Spinal cord (tissue), 10 donors: ENCODE data around the gene TLCD4. TPM values are rescaled to one million over a fixed set of nuclear protein-coding genes. Genes with fewer than 3 reads are reported as not detected.

Source experiments
- DNase-seq, 6 donors: peaks; one replicate each; pipeline versions ENCODE4 v3.0.0 to v3.0.0-alpha.2; 2013 to 2015; ENCODE audit warnings: low spot score in 6 of 6, low read depth in 4 of 6
- H3K27ac ChIP-seq: one replicate; pipeline ENCODE4 v1.5.1; 2013; ENCODE audit warnings: low read depth, low read length, control low read depth
- H3K27me3 ChIP-seq: one replicate; pipeline ENCODE4 v1.6.1; 2013; ENCODE audit warnings: low read length; ENCODE audit not compliant: control insufficient read depth, insufficient read depth
- H3K36me3 ChIP-seq: one replicate; pipeline ENCODE4 v1.6.1; 2013; ENCODE audit warnings: low read length; ENCODE audit not compliant: control insufficient read depth, insufficient read depth
- H3K4me1 ChIP-seq: one replicate; pipeline ENCODE4 v1.6.1; 2013; ENCODE audit warnings: low read length; ENCODE audit not compliant: control insufficient read depth, insufficient read depth
- H3K4me3 ChIP-seq: one replicate; pipeline ENCODE4 v1.5.1; 2013; ENCODE audit warnings: low read depth, low read length, control low read depth
- H3K9me3 ChIP-seq: one replicate; pipeline ENCODE4 v1.6.1; 2013; ENCODE audit warnings: low read length; ENCODE audit not compliant: control insufficient read depth, insufficient read depth
- WGBS: methylation state at CpG from one replicate; pipeline ENCODE4 v1.1.5; 2013; ENCODE audit warnings: missing lambda C conversion rate; ENCODE audit not compliant: insufficient coverage; 5-methylcytosine and 5-hydroxymethylcytosine counted together
- long read RNA-seq, 4 donors: transcript quantifications; one replicate each; lab custom pipeline, GENCODE V29; 2026
- polyA plus RNA-seq, 2 donors: library from polyadenylated mRNA; unstranded; fragments of 120-200 nt; gene quantifications; one replicate each; pipeline ENCODE4 v1.2.1, GENCODE V29; 2013; ENCODE audit not compliant: insufficient read length in 2 of 2
- total RNA-seq, 2 donors: library from RNA; depleted of rRNA in 1 of 2; stranded (reverse); fragments of 120-200 nt in 1 of 2; fragments of >200 nt in 1 of 2; gene quantifications; one replicate each; pipeline versions ENCODE4 v1.2.3 to v1.2.4, GENCODE V29; 2013 to 2014
- donor health status: healthy.

Gene TLCD4, protein sequence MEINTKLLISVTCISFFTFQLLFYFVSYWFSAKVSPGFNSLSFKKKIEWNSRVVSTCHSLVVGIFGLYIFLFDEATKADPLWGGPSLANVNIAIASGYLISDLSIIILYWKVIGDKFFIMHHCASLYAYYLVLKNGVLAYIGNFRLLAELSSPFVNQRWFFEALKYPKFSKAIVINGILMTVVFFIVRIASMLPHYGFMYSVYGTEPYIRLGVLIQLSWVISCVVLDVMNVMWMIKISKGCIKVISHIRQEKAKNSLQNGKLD
- total RNA-seq (10 to 100 TPM in 1 of 2 donors, 1 to 10 TPM in 1; 3.9 to 29.8 TPM), polyA plus RNA-seq (1 to 10 TPM; 6.2 to 9.6 TPM)
- long read RNA-seq, donor 1, full-length matches to known transcripts: 4 of 4 reads
- long read RNA-seq, donor 1, partial matches to known transcripts: 0 of 4 reads
- long read RNA-seq, donor 1, other reads (novel, unspliced or antisense): 0 of 4 reads
- long read RNA-seq, donor 2, full-length matches to known transcripts: 2 of 2 reads
- long read RNA-seq, donor 2, partial matches to known transcripts: 0 of 2 reads
- long read RNA-seq, donor 2, other reads (novel, unspliced or antisense): 0 of 2 reads
- long read RNA-seq, donor 3, full-length matches to known transcripts: 3 of 3 reads
- long read RNA-seq, donor 3, partial matches to known transcripts: 0 of 3 reads
- long read RNA-seq, donor 3, other reads (novel, unspliced or antisense): 0 of 3 reads
- long read RNA-seq, donor 4, full-length matches to known transcripts: 1 of 1 reads
- long read RNA-seq, donor 4, partial matches to known transcripts: 0 of 1 reads
- long read RNA-seq, donor 4, other reads (novel, unspliced or antisense): 0 of 1 reads

DNA sequence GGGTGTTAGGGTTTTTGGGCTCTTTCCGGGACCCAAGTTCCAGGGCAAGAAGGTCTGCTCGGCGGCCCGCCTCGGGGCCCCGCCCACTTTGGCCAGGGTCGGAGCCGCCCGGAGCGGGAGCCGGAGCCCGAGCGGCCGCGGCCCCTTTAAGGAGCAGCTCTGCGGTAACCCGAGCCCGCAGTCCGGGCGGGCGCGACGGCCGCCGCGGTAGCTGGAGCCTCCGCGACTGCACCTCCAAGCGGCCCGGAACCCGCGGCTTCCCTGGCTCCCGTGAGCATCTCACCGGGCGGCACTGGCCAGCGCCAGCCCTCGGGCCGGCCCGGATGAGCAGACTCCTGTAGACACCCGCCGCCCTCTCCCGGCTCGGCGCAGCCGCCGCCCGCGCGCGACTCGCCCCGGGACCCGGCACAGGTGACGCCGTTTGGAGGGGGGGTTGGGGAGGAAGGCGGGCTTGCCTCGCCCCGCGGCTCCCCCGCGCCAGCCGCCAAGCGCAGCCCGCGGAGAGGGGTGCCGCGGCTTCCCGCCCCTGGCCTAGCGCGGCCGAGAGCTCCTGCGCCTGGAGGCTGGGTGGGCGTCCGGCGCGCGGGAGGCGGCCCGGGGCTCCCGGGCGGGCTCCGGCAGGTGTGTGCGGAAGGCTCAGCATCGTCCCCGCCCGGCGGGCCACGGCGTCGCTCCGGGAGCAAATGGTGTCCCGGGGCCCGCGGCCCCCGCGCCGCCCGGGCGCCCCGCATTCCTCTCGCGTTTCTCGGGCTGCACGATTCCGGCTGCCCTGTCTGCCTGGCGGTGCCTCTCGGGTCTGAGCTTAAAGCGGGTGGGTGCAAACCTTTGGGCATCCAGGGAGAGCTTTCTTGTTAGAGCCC lies at the start of gene TLCD4:
TSS of gene TLCD4 (plus strand) at position 149 of the 860 bp plus-strand sequence. CDS start 26,547 bp downstream, outside the sequence.
- H3K4me1 ChIP-seq: peaks cover 5% of the 10 kb centered on the region
- H3K4me3 ChIP-seq: peak within 1 kb of the TSS; percentile 68
- H3K27me3 ChIP-seq: no peaks in the 10 kb centered on the region
- H3K27ac ChIP-seq: no peak within 1 kb of the TSS
- under 1% methylated on average over 108 of the region's 108 CpGs for WGBS
- H3K36me3 ChIP-seq: no peaks in the 10 kb centered on the region
- no peaks in the 10 kb centered on the region for H3K9me3 ChIP-seq
- DNase-seq: peak in 5 of 6 donors; percentile 15 to 77 (median 42)

DNA sequence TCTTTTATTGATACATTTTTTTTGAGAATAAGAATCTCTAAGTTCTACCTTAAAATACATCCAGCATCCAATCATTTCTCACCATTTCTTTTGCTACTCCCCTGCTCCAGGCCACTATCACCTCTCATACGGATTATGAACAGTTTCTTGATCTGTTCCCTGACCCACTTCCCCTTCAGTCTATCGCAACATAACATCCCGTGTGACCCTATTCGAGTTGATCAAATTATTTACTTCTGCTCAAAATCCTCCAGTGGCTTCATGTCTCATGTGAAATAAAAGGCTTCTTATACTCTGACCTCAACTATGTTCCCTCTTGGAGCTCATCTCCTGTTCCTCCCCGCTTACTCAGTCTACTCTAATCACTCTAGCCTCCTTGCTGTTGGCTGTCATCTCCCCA lies 49.6 kb upstream of the TLCD4 start:
- 90% methylated on average over 5 of the region's 5 CpGs for WGBS
- peaks cover 2% of the 10 kb centered on the region for H3K9me3 ChIP-seq
- H3K4me1 ChIP-seq: no peaks in the 10 kb centered on the region
- H3K36me3 ChIP-seq: no peaks in the 10 kb centered on the region
- no peak for DNase-seq
- H3K27ac ChIP-seq: no peak overlapping the region
- no peaks in the 10 kb centered on the region for H3K27me3 ChIP-seq
- H3K4me3 ChIP-seq: no peak overlapping the region

DNA sequence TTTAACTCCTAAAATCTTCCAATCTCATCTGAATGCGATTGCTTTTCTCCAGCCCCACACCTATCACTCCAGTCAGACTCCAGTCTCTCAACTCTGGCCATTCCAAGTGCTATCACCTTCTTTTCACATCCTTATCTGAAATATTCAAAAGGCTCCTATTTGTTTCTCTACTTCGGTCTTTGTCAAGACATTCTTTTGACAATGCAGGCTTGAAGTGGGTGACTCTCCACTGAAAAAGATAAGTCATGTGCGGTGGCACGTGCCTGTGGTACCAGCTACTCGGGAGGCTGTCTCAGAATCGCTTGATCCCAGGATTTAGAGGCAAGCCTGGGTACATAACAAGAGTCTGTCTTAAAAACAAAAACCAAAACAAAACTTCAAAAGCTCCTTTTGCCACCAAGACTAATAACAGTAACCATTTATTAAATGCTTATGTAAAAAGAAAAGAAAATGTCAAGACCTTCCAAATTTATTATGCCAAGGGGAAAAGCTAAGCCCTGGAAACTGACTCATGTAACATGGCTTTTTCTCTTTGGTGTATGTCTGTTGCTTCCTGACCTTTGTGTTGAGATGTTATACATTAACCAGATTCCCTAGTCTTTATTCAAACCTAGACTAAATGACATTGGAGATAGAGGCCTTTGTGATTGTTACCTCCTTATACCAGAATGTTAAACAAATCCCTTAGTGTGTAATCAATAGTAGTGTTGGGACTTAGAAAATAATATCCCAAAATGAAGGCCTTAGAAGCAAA lies 48.0 kb upstream of the TLCD4 start:
- H3K27ac ChIP-seq: no peak overlapping the region
- no peak for DNase-seq
- WGBS: 80% methylated on average over 5 of the region's 6 CpGs

DNA sequence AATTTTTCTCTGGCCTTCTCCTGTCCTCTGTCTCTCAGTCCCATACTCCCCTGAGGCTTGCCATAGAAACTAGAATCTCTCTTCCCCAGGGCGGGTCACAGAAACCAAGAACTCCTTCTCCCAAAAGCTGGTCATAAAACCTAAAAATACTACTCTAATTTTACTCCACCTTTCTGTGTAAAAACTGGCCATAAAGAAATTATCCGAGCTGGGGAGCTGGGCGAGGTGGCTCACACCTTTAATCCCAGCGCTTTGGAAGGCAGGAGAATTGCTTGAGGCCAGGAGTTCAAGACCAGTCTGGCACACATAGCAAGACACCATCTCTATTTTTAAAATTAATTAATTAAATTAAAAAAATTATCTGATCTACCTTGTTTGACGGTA lies 47.5 kb upstream of the TLCD4 start:
- Histone ChIP-seq H3K27me3 (no peaks in the 10 kb centered on the region), H3K4me3 (no peak overlapping the region), H3K27ac (no peak overlapping the region), H3K4me1 (peaks cover 4% of the 10 kb centered on the region), H3K36me3 (no peaks in the 10 kb centered on the region), H3K9me3 (no peaks in the 10 kb centered on the region)
- WGBS: 94% methylated on average over 2 of the region's 5 CpGs
- DNase-seq: no peak

More for the DNA sequence above, 48.0 kb upstream of the TLCD4 start:
- peaks cover 4% of the 10 kb centered on the region for H3K4me1 ChIP-seq
- no peaks in the 10 kb centered on the region for H3K36me3 ChIP-seq
- no peaks in the 10 kb centered on the region for H3K9me3 ChIP-seq
- H3K4me3 ChIP-seq: no peak overlapping the region
- no peaks in the 10 kb centered on the region for H3K27me3 ChIP-seq

DNA sequence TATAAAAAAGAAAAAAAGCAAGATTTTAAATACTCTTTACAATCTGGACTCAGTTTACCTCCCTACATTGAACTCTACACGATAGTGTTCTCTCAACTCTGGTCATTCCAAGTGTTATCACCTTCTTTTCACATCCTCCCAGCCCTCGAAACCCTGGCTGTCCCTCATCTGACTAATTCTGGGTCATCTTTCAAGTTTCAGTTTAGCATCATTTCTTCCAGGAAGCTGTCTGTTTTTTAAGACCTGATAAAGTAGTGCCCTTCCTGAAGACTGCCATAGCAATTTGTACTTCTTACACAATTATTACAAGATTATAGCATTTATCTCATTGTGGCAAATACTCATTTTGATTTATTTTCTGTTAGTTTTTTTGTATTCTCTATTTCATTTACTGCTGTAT lies 45.6 kb upstream of the TLCD4 start:
- DNase-seq: no peak
- 87% methylated on average over 2 of the region's 2 CpGs for WGBS
- Histone ChIP-seq H3K27ac (no peak overlapping the region), H3K4me1 (peaks cover 4% of the 10 kb centered on the region), H3K9me3 (no peaks in the 10 kb centered on the region), H3K4me3 (no peak overlapping the region), H3K36me3 (no peaks in the 10 kb centered on the region), H3K27me3 (no peaks in the 10 kb centered on the region)

DNA sequence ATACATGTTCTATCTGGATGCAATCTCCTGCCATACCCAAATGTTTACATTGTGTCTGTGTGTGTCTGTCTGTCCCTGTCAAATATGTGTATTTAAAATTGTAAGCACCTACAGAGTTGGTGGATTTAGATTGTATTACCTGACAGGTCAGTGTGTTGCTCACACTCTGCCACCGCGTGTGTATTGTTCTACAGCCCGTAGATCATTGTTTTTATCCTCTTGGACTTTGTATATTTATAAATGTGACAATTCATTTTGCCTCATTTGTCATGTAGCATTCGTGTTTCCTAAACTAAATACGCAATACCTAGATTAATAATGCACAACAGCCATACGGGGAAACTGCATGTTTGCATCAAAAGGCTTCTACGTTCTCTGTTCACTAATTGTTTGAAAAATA lies 45.0 kb upstream of the TLCD4 start:
- DNase-seq: no peak
- no CpG with 5 or more reads among the region's 7 CpGs for WGBS
- no peak overlapping the region for H3K27ac ChIP-seq
- peaks cover 4% of the 10 kb centered on the region for H3K4me1 ChIP-seq
- H3K9me3 ChIP-seq: no peaks in the 10 kb centered on the region
- no peaks in the 10 kb centered on the region for H3K36me3 ChIP-seq
- H3K27me3 ChIP-seq: no peaks in the 10 kb centered on the region
- H3K4me3 ChIP-seq: peak overlapping the region; percentile 97

DNA sequence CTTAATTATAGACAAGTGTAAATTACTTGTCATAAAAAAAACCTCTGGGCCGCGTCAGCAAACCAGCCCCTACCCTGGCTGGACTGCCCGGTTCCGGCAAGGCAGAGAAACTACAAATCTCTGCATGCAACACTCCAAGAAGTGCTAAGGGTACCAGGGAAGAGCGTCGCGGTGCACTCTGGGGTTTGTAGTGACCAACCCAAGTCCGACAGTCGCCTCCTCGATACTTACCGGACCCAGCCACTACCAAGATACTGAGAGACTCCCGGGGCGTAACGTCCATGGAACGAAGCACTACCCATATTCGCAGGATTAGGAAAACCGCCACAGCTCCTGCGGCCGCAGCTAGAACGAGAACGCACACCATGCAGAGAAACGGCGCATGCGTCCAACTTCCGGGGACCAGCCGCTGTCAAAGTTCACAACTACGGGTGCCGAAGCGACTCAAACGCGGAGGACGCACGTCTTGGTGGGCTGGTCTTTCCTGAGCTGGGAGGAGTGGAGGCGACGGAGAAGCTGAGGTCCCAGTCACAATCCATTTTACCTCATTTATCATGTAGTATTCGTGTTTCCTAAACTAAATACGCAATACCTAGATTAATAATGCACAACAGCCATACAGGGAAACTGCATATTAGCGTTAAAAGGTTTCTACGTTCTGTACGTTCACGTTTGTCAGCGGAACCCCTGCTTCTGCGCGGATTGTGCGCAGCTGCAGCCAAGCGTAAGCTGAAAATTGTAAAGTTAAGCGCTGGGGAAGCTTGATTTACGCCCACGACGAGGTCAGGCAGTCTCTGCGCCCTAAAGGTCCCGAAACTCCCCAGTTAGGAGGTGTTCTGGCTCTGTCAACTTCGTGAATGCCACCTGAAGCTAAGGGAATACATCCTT lies 44.4 kb upstream of the TLCD4 start, which contains the start of gene ALG14:
TSS of gene ALG14 (minus strand) at position 420 of the 888 bp plus-strand sequence. CDS start at position 367, 53 bp downstream.
- H3K4me3 ChIP-seq: peak within 1 kb of the TSS; percentile 97
- WGBS: 0% methylated on average over 46 of the region's 53 CpGs
- peaks cover 4% of the 10 kb centered on the region for H3K4me1 ChIP-seq
- H3K27me3 ChIP-seq: no peaks in the 10 kb centered on the region
- H3K27ac ChIP-seq: peak within 1 kb of the TSS; percentile 97
- no peaks in the 10 kb centered on the region for H3K36me3 ChIP-seq
- DNase-seq: peak; percentile 96 to 99 (median 98)
- no peaks in the 10 kb centered on the region for H3K9me3 ChIP-seq

DNA sequence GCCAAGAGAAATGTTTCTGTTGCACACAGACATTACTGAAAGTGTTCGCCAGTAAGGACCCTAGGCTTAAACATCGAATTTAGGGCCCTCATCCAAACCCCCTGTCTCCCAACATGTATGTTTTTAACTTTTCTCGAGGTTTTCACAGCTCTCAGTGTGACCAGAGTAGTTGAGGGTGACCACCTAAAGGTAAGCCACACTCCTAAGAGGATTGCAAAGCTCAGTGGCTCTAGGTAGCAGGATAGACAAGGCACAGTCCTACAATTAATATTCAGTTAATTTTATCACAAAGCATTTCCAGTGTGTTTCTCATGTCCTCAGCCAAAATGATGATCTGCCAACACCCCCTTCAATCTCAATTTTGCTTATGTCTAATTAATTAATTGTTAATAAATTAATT lies 43.7 kb upstream of the TLCD4 start:
- no peaks in the 10 kb centered on the region for H3K27me3 ChIP-seq
- H3K4me3 ChIP-seq: peak overlapping the region; percentile 97
- no CpG with 5 or more reads among the region's 3 CpGs for WGBS
- no peaks in the 10 kb centered on the region for H3K9me3 ChIP-seq
- H3K27ac ChIP-seq: peak overlapping the region; percentile 97
- DNase-seq: no peak
- H3K36me3 ChIP-seq: no peaks in the 10 kb centered on the region
- H3K4me1 ChIP-seq: peaks cover 4% of the 10 kb centered on the region
